Measurements from ENCODE around the gene GPC6.
"Not testable (repeated sequence)": the region's sequence is repeated elsewhere in the genome, so short reads cannot be mapped to it uniquely, and the experiment has no call there.

The GPC6 gene

DNA sequence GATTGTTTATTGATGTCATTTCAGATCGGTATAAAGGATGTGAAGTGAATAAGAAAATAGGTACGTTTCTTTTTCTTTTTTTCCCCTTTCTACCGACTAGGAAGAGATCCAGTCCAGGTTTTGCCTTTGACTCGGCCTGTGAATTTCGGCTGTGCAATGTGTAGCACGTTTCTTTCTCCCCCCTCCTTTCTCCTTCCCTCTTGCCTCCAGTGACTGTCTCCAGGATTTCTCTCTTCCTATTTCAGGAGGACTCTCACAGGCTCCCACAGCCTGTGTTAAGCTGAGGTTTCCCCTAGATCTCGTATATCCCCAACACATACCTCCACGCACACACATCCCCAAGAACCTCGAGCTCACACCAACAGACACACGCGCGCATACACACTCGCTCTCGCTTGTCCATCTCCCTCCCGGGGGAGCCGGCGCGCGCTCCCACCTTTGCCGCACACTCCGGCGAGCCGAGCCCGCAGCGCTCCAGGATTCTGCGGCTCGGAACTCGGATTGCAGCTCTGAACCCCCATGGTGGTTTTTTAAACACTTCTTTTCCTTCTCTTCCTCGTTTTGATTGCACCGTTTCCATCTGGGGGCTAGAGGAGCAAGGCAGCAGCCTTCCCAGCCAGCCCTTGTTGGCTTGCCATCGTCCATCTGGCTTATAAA, at the start of gene GPC6:
TSS of gene GPC6 (plus strand) at position 185 of the 657 bp plus-strand sequence.
- DNase-seq (ENCODE audit: low read depth), result peak; percentile 86

- DNase-seq (ENCODE audit: low read depth), result no peak
Observed at GRCh38 chr13:93180356-93180969, 46.1 kb upstream of the GPC6 start.

- DNase-seq (ENCODE audit: low read depth), result no peak
Observed at GRCh38 chr13:93182406-93182805, 44.2 kb upstream of the GPC6 start.

GRCh38 chr13:93183302-93183701, 43.3 kb upstream of the GPC6 start:
- no peak for DNase-seq (ENCODE audit: low read depth)

DNA sequence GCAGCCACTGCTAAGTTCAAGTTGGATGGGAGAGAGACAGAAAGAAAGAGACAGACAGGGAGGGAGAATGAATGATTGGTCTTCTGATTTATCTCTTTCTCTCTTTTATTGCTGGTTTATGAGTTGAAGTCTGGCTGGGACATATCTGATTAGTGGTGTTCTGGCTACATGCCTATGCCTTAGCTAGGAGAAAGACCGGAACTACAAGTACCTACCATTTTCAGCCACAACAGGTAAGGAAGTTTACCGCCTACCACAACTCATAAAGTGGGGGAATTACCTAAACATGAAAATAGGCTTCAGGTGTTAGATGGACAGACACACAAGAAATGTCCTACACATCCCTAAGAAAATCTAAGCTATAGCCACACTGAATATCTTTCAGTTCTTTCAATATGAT, 36.6 kb upstream of the GPC6 start:
- no peak for DNase-seq (ENCODE audit: low read depth)

DNA sequence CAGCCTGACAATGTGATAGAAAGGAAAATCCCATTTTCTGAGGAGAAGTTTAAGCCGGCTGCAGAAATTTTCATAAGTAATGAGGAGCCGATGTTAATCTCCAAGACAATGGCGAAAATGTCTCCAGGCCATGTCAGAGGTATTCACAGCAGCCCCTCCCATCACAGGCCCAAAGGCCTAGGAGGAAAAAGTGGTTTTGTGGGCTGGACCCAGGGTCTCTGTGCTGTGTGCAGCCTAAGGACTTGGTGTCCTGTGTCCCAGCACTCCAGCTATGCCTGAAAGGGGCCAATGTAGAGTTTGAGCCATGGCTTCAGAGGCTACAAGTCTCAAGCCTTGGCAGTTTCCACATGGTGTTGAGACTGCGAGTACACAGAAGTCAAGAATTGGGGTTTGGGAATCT, 32.9 kb upstream of the GPC6 start:
- no peak for DNase-seq (ENCODE audit: low read depth)

DNA sequence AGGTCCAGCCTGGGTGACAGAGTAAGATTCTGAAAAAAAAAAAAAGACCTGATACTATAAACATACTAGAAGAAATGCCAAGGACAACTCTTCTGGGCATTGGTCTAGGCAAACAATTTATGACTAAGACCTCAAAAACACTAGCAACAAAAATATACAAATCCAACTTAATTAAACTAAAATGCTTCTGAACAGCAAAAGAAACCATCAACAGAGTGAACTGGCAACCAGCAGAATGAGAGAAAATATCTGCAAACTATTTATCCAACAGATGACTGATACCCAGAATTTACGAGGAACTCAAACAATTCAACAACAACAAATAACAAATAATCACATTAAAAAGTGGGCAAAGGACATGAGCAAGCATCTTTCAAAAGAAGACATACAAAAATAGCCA, 26.8 kb upstream of the GPC6 start:
- no peak for DNase-seq (ENCODE audit: low read depth)

GRCh38 chr13:93200626-93201025, 26.0 kb upstream of the GPC6 start:
- DNase-seq (ENCODE audit: low read depth), result no peak

- no peak for DNase-seq (ENCODE audit: low read depth)
Observed at GRCh38 chr13:93201992-93202558, 24.5 kb upstream of the GPC6 start.

GRCh38 chr13:93206778-93207392, 19.7 kb upstream of the GPC6 start:
- DNase-seq (ENCODE audit: low read depth), result not testable (repeated sequence)

- no peak for DNase-seq (ENCODE audit: low read depth)
Observed at GRCh38 chr13:93216122-93216521, 10.5 kb upstream of the GPC6 start.

- no peak for DNase-seq (ENCODE audit: low read depth)
Observed at GRCh38 chr13:93217721-93218261, 8.8 kb upstream of the GPC6 start.

- no peak for DNase-seq (ENCODE audit: low read depth)
Observed at GRCh38 chr13:93218583-93218982, 8.0 kb upstream of the GPC6 start.

DNA sequence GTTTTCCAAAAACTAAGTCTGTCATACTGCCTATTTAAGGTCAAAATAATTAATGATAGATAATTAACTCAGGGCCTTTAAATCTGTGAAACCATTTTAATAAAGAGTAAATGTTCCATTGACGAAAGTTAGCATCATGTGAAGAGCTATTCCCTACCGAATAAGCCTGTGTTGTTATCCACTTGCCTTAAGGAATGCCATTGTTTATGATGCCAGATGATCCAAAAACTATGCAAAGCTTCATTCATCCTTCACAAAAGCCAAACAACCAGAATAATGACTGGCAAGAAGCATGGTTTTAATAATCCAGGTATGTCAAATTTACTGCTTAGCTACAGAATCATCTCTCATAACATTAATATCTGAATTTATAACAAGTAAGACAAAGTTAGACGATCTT, 6.5 kb upstream of the GPC6 start:
- no peak for DNase-seq (ENCODE audit: low read depth)

- DNase-seq (ENCODE audit: low read depth), result no peak
Observed at GRCh38 chr13:93222976-93223375, 3.6 kb upstream of the GPC6 start.

DNA sequence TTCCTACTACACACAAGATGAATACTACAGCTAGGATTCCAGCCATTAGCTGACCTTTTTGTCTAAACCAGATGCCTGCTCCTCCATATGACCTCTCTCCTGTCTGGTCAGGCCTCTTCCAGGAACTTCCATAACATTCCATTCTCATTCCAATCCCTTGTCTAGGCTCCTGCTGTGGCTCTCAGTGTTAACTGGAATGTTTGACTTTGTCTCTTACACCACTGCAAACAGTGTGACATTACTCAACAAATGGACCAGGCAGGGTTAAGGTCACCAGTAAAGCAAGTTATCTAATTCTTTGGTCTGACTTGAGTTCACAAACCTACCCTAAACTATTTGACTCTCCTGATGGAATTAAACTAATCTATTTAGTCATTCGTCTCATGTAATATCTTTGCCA, 2.1 kb upstream of the GPC6 start:
- peak; percentile 57 for DNase-seq (ENCODE audit: low read depth)

DNA sequence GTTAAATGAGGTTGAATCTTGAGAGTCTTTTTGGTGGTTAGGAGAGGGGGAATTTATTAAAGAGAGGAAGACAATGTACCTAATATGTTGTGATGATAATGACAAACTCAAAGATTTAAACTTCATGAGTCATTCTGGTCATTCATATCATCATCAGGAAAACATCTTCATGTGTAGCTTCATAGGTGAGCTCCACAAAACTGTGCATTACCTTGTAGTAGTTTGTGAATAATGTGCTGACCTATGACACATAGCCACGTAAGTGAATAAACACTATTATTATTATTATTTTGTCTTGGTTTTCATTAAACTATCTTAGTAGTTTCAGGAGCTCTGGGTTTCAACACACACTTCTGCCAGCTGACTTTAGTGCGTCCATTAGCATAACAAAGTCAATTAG, 997 bp upstream of the GPC6 start:
- no peak for DNase-seq (ENCODE audit: low read depth)

GRCh38 chr13:93226065-93226622, 463 bp upstream of the GPC6 start:
- no peak for DNase-seq (ENCODE audit: low read depth)

GRCh38 chr13:93227280-93227877, 772 bp downstream of the GPC6 start:
- no peak for DNase-seq (ENCODE audit: low read depth)

GRCh38 chr13:93227878-93228642, 1.5 kb downstream of the GPC6 start:
- peak; percentile 77 for DNase-seq (ENCODE audit: low read depth)

- DNase-seq (ENCODE audit: low read depth), result no peak
Observed at GRCh38 chr13:93228643-93228937, 2.0 kb downstream of the GPC6 start.
